ENCODE data around the gene MTHFD2L.

- no peak for TF ChIP-seq CTCF (IDR thresholded peaks at IDR 0.05)
- no peak for TF ChIP-seq POLR2A (IDR thresholded peaks at IDR 0.05)
- TF ChIP-seq EP300 (IDR thresholded peaks at IDR 0.05), result no peak
These were observed 47.9 kb upstream of the MTHFD2L start for GRCh38 chr4:74109870-74110605.
